GM19438 (cell line): Measurements from ENCODE around the gene GNG7.
A peak's percentile ranks its signal among the peaks of the same experiment; 100 is the strongest.
"Not testable (repeated sequence)": the region's sequence is repeated elsewhere in the genome, so short reads cannot be mapped to it uniquely, and the experiment has no call there.

Source experiments
- ATAC-seq: cut with Tn5 transposase; IDR thresholded peaks from one replicate; pipeline ENCODE4 v1.9.1; 2021; ENCODE audit warnings: low read depth; ENCODE audit not compliant: unreplicated experiment

The GNG7 gene

GRCh38 chr19:2558543-2558942, 144.0 kb downstream of the GNG7 start:
- no peak for ATAC-seq

GRCh38 chr19:2558131-2558530, 144.4 kb downstream of the GNG7 start:
- ATAC-seq: not testable (repeated sequence)

- ATAC-seq: no peak
These were observed 145.4 kb downstream of the GNG7 start for GRCh38 chr19:2557093-2557440.

DNA sequence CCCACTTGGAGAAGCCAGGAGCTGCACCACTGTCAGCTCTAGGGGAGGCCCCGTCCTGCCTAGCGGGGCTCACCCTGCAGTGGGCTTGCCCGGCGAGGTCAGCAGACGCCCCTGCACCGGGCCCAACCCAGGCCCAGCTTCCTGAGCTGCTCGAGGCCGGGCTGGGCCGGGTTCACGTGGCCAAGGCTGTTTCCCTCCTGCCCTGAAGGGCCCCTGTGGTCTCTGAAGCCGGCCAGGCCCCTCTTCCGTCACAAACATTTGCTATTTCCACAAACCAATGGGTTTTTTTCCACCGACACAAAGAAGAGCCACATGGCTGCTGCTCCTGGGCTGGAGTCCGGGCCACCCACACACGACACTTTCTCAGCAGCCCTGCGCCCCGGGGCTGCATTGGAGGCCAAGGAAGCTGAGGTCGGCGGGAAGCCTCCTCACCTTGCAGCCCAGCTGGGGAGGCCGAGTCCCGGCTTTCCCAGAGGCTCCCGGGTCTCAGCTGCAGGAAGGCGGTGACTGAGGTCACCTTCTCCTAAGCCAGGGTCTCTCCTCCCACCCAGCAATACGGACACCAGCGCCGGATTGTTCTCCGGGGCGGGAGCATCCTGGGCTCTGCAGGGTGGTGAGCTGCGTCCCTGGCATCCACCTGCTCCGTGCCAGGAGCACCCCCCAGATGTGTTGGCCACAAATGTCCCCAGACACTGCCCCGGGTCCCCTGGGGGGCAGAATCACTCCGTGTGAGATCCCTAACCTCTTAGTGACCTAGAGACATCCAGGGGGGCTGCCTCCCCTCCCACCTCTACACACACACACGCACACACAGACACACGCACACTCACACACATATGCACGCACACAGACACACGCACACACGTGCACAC, 146.0 kb downstream of the GNG7 start:
- no peak for ATAC-seq

GRCh38 chr19:2555422-2556220, 146.9 kb downstream of the GNG7 start:
- ATAC-seq: no peak

- ATAC-seq: no peak
These were observed 147.6 kb downstream of the GNG7 start for GRCh38 chr19:2554856-2555255.

DNA sequence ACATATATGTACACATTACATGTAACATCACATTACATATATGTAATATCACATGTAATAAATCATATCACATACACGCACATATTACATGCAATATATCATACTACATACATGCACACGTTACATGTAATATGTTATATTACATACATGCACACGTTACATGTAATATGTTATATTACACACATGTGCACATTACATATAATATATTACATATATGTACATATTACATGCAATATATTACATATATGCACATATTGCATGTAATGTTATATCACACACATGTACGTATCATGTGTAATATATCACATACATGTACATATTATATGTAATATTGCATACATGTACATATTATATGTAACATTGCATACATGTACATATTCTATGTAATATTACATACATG, 149.0 kb downstream of the GNG7 start:
- no peak for ATAC-seq

DNA sequence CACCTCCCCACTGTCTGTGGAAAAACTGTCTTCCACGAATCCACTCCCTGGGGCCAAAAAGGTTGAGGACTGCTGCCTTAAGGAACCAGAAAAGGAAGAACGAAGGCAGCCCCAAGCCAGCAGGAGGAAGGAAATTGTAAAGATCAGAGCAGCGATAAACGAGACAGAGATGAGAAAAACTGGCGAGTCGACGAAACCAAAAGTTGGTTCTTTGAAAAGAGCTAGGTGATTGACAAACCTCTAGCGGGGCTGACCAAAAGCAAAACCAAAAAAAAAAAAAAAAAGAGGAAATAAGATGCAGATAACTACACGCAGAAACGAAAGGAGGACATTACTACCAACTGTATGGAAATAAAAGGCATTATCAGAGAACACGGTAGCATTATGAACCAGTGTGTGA, 149.6 kb downstream of the GNG7 start:
- peak; percentile 63 for ATAC-seq

DNA sequence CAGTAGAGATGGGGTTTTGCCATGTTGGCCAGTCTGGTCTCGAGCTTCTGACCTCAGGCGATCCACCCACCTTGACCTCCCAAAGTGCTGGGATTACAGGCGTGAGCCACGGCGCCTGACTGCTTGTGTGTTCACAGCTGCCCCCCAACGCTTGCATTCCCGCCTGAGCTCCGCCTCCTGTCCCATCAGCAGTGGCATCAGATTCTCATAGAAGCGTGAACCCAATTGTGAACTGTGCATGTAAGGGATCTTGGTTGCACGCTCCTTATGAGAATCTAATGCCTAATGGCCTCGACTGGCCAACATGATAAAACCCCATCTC, 150.7 kb downstream of the GNG7 start:
- no peak for ATAC-seq

DNA sequence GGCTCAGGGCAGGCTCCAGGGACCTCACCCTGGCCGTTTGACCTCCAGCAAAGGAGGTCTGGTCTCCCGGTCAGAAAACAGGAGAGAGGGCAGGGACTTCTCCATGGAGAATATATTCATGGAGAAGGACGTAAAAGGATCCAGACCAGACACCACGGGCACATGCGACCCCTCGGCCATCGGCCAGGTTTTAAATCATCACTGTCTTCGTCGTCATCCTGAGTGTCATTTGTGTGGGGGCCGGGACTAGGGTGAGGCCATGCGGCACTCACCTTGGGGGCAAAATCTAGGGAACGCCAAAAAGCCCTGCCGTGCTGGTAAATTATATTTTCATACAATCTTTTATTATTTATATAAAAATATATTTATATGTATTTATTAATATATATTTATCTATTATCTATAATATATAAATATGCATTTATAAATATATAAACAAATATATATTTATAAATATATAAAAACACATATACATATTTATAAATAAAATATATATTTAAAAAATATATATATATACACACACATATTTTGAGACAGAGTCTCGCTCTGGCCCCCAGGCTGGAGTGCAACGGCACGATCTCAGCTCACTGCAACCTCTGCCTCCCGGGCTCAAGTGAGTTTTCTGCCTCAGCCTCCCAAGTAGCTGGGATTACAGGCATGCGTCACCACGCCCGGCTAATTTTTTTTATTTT, 151.2 kb downstream of the GNG7 start:
- no peak for ATAC-seq

GRCh38 chr19:2550431-2551171, 151.9 kb downstream of the GNG7 start:
- no peak for ATAC-seq

DNA sequence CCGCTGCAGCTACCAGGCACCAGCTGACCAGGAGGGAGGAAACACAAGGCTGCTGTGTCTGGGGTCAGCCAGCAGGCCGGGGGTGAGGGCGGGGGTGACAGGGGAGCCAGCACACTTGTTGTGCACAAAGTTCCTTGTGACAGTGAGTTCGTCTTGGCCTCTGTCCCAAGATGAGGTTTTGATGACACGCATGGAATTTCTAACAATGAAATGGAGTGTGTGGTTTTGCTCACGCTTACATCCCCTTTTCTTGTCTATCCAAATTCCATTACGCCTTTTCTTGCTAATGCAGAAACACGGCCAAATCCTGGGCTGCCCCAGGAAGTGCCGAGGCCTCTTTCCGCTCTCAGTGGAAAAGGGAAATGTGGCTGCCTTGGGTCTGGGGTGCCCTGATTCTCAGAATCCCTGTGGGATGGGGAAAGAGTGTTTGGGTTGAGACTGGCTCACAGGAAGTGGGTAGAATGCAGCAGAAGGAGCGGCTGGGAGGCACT, 152.7 kb downstream of the GNG7 start:
- no peak for ATAC-seq

- no peak for ATAC-seq
These were observed 153.5 kb downstream of the GNG7 start for GRCh38 chr19:2548966-2549365.

- ATAC-seq: no peak
These were observed 154.8 kb downstream of the GNG7 start for GRCh38 chr19:2547721-2548120.

GRCh38 chr19:2547033-2547680, 155.3 kb downstream of the GNG7 start:
- no peak for ATAC-seq

DNA sequence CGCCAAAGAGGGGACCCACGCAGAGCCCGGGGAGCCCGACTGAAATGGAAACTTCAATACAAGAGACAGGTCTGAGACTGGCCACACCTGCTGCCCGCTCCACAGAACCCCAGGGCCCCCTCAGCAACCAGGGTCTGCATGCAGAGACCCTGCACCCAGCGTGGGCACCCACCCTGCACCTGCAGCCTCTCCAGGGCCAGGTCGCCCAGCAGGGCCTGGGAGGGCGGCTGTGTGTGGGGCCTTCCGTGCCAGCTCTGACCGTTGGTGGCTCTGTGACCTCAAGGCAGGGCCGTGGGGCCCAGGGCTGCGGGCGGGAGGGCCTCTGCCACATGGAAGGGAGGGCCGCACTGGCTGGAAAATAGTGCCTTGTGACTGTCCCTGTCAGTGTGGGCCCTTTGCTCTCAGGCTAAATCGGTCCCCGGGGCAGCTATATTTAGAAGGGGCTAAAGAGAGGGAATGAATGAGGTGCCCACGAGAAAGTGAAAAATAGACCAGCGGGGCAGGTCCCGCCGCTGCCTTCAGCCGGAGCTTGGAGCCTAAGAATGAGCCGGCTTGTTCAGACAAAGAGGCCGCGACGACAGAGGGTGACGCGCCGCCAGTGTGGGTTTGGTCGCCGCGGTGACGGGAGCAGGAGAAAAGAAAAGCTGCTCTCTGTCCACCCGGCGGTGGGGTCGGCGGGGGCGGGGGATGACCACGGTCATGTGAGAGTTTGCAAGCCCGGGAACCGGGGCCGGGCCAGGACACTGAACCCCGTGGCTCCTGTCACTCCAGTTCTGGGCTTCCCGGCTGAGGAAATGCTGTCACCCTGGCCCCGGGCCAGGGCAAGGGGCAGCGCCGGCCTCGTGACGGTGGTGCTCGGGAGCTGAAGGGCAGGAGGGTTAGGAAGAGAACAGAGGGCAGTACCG, 156.1 kb downstream of the GNG7 start:
- ATAC-seq: no peak

- ATAC-seq: not testable (repeated sequence)
These were observed 156.9 kb downstream of the GNG7 start for GRCh38 chr19:2545416-2546127.
